ENCODE data around the gene DOCK9.

The DOCK9 gene

GRCh38 chr13:98997011-98997730 is 19.3 kb upstream of the DOCK9 start:
- Histone ChIP-seq H4K20me1 (ENCODE audit: insufficient read depth, low read length) (no peaks in the 10 kb centered on the region), H3K27ac (ENCODE audit: low read length) (no peak overlapping the region), H3K9me2 (replicated peaks; ENCODE audit: insufficient read depth, low read length) (no peaks in the 10 kb centered on the region), H3K36me3 (replicated peaks; ENCODE audit: insufficient read depth, low read length) (no peaks in the 10 kb centered on the region), H3K27me3 (replicated peaks; ENCODE audit: insufficient read depth, low read length) (no peaks in the 10 kb centered on the region), H3K79me2 (ENCODE audit: low read length) (no peaks in the 10 kb centered on the region), H3K4me1 (ENCODE audit: low read length) (no peaks in the 10 kb centered on the region), H3F3A (ENCODE audit: insufficient read depth, low read length) (no peaks in the 10 kb centered on the region), H2AFZ (ENCODE audit: low read length) (no peak overlapping the region), H3K9me3 (replicated peaks; ENCODE audit: insufficient read depth, low read length) (no peaks in the 10 kb centered on the region), H3K4me2 (ENCODE audit: low read depth, low read length) (no peak overlapping the region), H3K9ac (ENCODE audit: low read length) (no peak overlapping the region), H3K4me3 (ENCODE audit: low read length) (no peak overlapping the region)
- TF ChIP-seq EZH2 (optimal IDR thresholded peaks at IDR 0.05; ENCODE audit: low read depth, low read length) (no peak), EZH2phosphoT487 (IDR thresholded peaks at IDR 0.05; ENCODE audit: low read length) (no peak)
- TF ChIP-seq, protein P1, sequence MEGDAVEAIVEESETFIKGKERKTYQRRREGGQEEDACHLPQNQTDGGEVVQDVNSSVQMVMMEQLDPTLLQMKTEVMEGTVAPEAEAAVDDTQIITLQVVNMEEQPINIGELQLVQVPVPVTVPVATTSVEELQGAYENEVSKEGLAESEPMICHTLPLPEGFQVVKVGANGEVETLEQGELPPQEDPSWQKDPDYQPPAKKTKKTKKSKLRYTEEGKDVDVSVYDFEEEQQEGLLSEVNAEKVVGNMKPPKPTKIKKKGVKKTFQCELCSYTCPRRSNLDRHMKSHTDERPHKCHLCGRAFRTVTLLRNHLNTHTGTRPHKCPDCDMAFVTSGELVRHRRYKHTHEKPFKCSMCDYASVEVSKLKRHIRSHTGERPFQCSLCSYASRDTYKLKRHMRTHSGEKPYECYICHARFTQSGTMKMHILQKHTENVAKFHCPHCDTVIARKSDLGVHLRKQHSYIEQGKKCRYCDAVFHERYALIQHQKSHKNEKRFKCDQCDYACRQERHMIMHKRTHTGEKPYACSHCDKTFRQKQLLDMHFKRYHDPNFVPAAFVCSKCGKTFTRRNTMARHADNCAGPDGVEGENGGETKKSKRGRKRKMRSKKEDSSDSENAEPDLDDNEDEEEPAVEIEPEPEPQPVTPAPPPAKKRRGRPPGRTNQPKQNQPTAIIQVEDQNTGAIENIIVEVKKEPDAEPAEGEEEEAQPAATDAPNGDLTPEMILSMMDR (IDR thresholded peaks at IDR 0.05; ENCODE audit: low read length): no peak
- DNase-seq: no peak

- Histone ChIP-seq H3K9me2 (replicated peaks; ENCODE audit: insufficient read depth, low read length) (no peaks in the 10 kb centered on the region), H3K79me2 (ENCODE audit: low read length) (no peaks in the 10 kb centered on the region), H3K9ac (ENCODE audit: low read length) (no peak overlapping the region), H3K27me3 (replicated peaks; ENCODE audit: insufficient read depth, low read length) (no peaks in the 10 kb centered on the region), H3K27ac (ENCODE audit: low read length) (no peak overlapping the region), H3K36me3 (replicated peaks; ENCODE audit: insufficient read depth, low read length) (no peaks in the 10 kb centered on the region), H3K4me3 (ENCODE audit: low read length) (no peak overlapping the region), H3K4me1 (ENCODE audit: low read length) (no peaks in the 10 kb centered on the region), H3K4me2 (ENCODE audit: low read depth, low read length) (no peak overlapping the region), H4K20me1 (ENCODE audit: insufficient read depth, low read length) (no peaks in the 10 kb centered on the region), H2AFZ (ENCODE audit: low read length) (no peak overlapping the region), H3K9me3 (replicated peaks; ENCODE audit: insufficient read depth, low read length) (no peaks in the 10 kb centered on the region), H3F3A (ENCODE audit: insufficient read depth, low read length) (no peaks in the 10 kb centered on the region)
- DNase-seq: no peak
- no peak for TF ChIP-seq EZH2phosphoT487 (IDR thresholded peaks at IDR 0.05; ENCODE audit: low read length)
- TF ChIP-seq EZH2 (optimal IDR thresholded peaks at IDR 0.05; ENCODE audit: low read depth, low read length): no peak
- TF ChIP-seq, protein P1 (IDR thresholded peaks at IDR 0.05; ENCODE audit: low read length): no peak
These were observed 18.2 kb upstream of the DOCK9 start for GRCh38 chr13:98996046-98996445.

DNA sequence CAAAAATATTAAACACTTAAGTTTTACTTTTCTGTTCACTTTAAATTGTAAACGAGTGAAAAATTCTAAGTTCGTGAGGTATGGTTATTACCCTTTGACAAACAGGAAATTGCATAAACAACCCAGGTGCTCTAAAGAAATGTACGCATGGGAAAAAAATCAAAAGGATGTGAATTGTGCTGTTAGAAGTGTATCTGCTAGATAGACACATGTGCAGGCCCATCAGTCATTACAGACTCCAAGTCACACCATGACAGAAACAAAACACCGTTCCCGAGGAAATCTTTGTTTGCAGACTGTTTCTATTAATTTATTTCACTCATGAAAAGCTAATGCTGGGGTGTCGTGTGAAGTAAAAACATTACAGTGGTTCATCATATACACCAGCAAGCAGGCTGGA is 17.0 kb upstream of the DOCK9 start:
- Histone ChIP-seq H3K9me3 (replicated peaks; ENCODE audit: insufficient read depth, low read length) (no peaks in the 10 kb centered on the region), H3K4me1 (ENCODE audit: low read length) (no peaks in the 10 kb centered on the region), H3K36me3 (replicated peaks; ENCODE audit: insufficient read depth, low read length) (no peaks in the 10 kb centered on the region), H3K4me2 (ENCODE audit: low read depth, low read length) (no peak overlapping the region), H3K79me2 (ENCODE audit: low read length) (no peaks in the 10 kb centered on the region), H4K20me1 (ENCODE audit: insufficient read depth, low read length) (no peaks in the 10 kb centered on the region), H2AFZ (ENCODE audit: low read length) (no peak overlapping the region), H3K4me3 (ENCODE audit: low read length) (no peak overlapping the region), H3K27me3 (replicated peaks; ENCODE audit: insufficient read depth, low read length) (no peaks in the 10 kb centered on the region), H3K9me2 (replicated peaks; ENCODE audit: insufficient read depth, low read length) (no peaks in the 10 kb centered on the region), H3F3A (ENCODE audit: insufficient read depth, low read length) (no peaks in the 10 kb centered on the region), H3K9ac (ENCODE audit: low read length) (no peak overlapping the region), H3K27ac (ENCODE audit: low read length) (no peak overlapping the region)
- no peak for DNase-seq
- TF ChIP-seq EZH2 (optimal IDR thresholded peaks at IDR 0.05; ENCODE audit: low read depth, low read length): no peak
- TF ChIP-seq, protein P1 (IDR thresholded peaks at IDR 0.05; ENCODE audit: low read length): no peak
- no peak for TF ChIP-seq EZH2phosphoT487 (IDR thresholded peaks at IDR 0.05; ENCODE audit: low read length)
